GM18951 (cell line): ENCODE results near the gene GADL1.

Experiments
- POLR2A ChIP-seq: IDR thresholded peaks from 4 replicates; pipeline ENCODE4 v1.6.1; 2011; ENCODE audit warnings: mild to moderate bottlenecking; ENCODE audit not compliant: insufficient read length, insufficient read depth; ENCODE audit errors: extremely low read depth
- in situ Hi-C: fragments of 300-500 bp; cut with MboI; formaldehyde crosslinking; loops from one replicate; pipeline ENCODE4 v1.12.0; 2022; ENCODE audit warnings: low sequenced_read_pairs, mixed read lengths, inconsistent platforms; ENCODE audit not compliant: unreplicated experiment

Gene GADL1

DNA sequence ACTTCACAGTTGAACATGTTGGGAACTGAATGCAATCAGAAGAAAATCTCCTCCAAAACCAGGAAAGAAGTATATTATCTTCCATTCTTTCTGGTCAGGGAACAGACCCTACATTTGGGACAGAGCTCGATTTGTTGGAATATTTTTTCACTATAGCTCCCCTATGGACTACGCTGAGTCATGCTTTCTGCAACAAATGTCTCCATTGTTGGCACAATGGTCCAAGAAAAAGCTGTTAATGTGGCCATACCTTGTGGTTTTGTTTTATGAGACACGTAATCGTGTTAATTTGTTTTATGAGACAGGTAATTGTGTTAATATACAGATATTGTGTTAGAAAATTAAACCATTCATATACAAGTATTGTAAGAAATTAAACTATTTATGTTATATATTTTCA is 186.6 kb downstream of the GADL1 start:
- in situ Hi-C loops = no loop called here
- TF ChIP-seq POLR2A = no peak

GRCh38 chr3:30704931-30705890 is 189.2 kb downstream of the GADL1 start:
- TF ChIP-seq POLR2A = no peak
- in situ Hi-C loops = no loop called here

DNA sequence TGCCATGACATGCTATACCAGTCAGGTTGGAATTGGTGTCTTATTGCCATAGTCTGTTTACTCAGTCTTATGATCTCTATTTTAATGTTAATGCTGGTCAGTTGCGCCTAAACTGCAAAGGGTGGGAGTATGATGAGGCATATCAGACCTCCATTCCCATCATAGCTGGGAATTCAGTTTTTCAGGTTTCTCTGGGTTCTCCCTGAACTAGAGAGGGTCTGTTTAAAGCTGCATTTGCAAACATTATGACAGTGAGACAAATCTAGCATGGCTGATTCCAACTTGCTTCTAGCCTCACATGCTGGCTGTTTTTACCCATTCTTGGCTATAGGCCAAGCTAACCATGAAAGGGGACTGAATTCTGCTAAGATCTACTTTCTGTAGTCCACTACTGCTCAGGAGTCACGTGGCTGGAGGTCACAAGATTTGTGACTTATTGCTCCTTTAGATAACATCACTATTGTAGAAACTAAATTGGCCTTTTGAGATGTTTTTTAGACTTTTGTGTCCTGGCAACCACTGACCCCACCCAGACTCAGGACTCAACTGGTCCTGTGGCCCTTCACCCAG is 191.5 kb downstream of the GADL1 start:
- TF ChIP-seq POLR2A = no peak
- in situ Hi-C loops = no loop called here

DNA sequence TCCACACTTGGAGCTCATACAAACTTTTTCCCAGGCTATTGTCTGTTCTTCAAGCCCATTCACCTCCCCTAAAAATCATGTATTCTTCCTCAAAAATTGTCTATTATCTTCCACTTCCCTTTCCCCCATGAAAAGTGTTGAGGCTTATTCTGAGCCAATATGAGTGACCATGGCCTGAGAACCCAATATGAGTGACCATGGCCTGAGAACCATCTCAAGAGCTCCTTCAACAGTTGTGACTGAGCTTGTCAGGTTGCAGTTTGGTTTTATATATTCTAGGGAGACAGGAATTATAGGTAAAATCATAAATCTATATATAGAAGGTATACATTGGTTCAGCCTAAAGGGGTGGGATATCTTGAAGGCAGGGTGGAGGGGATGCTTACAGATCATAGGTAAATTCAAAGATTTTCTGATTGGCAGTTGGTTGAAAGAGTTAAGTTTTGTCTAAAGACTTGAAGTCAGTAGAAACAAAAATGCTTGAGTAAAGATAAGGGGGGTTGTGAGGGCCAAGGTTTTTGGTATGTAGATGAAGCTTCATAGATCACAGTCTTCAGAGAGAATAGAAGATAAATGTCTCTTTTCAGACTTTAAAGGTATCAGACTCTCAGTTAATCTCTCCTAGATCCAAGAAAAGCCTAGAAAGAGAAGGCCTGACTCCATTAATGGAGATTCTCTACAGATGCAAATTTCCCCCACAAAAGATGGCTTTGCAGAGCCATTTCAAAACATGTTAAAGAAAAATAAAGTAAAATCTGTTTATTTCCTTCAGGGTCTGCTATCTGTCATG is 192.2 kb downstream of the GADL1 start:
- in situ Hi-C loops = no loop called here
- TF ChIP-seq POLR2A = no peak

GRCh38 chr3:30700702-30701321 is 193.6 kb downstream of the GADL1 start:
- no peak for TF ChIP-seq POLR2A
- in situ Hi-C loops = no loop called here

DNA sequence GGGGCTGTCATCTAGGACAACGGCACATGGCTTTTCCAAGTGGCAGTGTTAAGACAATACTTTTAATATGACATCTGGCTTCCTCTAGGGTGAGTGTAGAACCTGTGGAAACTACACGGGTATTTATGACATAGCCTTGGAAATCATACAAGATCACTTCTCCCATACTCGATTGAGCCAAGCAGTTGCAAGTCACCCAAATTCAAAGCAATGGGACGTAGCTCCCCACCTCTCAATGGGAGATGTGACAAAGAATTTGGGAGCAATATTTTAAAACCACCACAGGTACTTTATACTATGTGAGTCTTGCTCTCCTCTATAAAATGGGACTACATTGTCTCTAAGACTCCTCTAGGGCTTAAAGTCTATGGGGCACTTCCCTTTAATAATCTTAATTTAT is 194.5 kb downstream of the GADL1 start:
- in situ Hi-C loops = no loop called here

DNA sequence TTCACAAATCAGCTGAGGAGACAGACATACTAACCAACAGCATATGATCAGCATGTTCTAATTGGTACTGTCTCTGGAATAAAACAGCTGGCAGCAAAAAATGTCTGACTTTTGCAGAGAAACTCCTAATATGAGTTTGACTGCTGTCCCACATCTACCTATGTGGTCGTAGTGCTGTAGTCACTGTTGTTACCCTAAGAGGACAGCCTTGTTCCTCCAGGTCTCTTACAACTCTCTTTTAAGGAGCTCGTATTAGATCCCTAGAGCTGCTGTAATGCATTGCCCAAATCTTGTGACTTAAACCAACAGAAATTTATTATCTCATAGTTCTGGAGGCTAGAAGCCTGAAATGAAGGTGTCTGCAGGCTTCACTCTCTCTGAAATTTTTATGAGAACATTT is 195.9 kb downstream of the GADL1 start:
- no peak for TF ChIP-seq POLR2A
- in situ Hi-C loops = no loop called here

More for the DNA sequence above, 194.5 kb downstream of the GADL1 start:
- no peak for TF ChIP-seq POLR2A

DNA sequence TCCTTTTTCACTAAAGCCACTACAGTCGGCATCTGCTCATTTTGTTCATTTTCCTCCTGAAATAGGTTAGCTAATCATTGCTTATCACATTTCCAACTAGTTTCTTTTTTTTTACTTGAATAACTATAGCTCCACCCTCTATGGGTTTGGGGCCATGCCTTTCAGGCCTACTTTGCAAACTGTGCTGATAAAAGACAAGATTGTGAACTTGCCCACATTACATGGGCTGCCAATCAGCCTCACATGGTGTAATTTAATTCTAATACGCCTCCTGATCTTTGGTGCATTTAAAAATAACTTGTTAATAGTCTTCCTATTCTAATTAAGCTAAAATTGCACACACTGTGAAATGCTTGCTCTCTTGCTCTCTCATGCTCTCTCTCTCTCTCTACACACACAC is 197.6 kb downstream of the GADL1 start:
- in situ Hi-C loops = no loop called here
- TF ChIP-seq POLR2A = no peak

DNA sequence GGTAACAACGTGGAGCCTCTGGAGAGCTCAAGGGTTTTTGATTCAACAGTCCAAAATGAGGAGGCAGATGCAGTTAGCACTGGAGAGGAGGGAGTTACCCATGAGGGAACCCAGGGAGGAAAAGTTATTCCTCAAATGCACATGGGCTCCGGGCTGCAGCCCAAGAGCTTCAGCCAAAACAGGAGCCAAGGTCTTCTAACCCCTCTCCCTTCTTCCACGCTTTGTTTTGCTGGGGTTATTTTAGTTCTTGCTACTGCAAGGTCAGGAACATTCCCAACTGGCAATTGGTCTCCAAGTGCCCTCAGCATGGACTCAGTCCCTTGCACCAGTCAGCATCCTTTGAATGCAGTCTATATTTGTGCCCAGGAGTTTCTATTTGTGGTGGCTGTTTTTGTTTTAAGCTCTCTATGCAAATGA is 198.1 kb downstream of the GADL1 start:
- TF ChIP-seq POLR2A = no peak
- in situ Hi-C loops = no loop called here

GRCh38 chr3:30695302-30696061 is 199.0 kb downstream of the GADL1 start:
- no peak for TF ChIP-seq POLR2A
- in situ Hi-C loops = no loop called here

DNA sequence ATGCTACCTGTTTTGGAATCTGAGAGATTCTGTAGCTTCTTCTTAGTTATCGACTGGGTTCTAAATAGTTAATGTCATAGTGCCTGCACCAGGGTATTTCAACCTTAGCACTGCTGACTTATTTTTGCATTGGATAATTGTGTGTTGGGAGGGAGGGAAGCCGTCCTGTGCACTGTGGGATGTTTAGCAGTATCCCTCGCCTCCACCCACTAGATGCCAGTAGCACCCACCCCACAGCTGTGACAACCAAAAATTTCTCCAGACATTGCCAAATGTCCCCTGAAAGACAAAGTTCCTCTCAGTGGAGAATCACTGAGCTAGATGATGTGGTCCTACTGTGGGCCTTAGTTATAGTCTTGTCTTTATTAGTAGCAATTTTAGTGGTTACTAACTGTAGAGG is 199.8 kb downstream of the GADL1 start:
- TF ChIP-seq POLR2A = no peak
- in situ Hi-C loops = no loop called here

DNA sequence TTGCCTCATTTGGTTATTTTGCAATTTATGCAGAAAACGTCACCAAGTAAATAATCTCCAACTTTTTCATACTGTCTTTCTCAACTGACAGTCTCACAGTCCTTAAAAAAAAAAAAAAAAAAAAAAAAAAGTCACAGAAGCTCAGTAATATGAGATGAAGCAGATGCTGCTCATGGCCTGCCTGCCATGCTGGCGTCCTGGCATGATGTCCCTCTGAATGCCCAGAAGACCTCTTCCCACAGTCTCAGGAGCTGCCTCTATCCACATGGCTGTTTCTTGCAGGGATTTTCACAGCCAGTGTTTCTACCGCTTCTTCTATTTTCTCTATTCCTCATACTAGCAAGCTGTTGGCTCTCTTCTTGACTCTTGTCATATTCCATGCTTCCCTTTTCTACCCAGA is 200.3 kb downstream of the GADL1 start:
- in situ Hi-C loops = no loop called here
- no peak for TF ChIP-seq POLR2A
